ENCODE results near the gene TLK1.

The TLK1 gene

GRCh38 chr2:171160119-171160955, at the start of gene TLK1:
Gene TLK1 (minus strand): TSS chr2:171160893. CDS start chr2:171160428, 465 bp downstream.
- DNase-seq (ENCODE audit: low read depth): no peak

GRCh38 chr2:171210216-171210863, 49.6 kb upstream of the TLK1 start:
- DNase-seq (ENCODE audit: low read depth): no peak

- no peak for DNase-seq (ENCODE audit: low read depth)
Observed at GRCh38 chr2:171208657-171209056, 48.0 kb upstream of the TLK1 start.

GRCh38 chr2:171206422-171207115, 45.9 kb upstream of the TLK1 start:
- no peak for DNase-seq (ENCODE audit: low read depth)

- no peak for DNase-seq (ENCODE audit: low read depth)
Observed at GRCh38 chr2:171205551-171205950, 44.9 kb upstream of the TLK1 start.

- no peak for DNase-seq (ENCODE audit: low read depth)
Observed at GRCh38 chr2:171201767-171202166, 41.1 kb upstream of the TLK1 start.

- no peak for DNase-seq (ENCODE audit: low read depth)
Observed at GRCh38 chr2:171201271-171201670, 40.6 kb upstream of the TLK1 start.

DNA sequence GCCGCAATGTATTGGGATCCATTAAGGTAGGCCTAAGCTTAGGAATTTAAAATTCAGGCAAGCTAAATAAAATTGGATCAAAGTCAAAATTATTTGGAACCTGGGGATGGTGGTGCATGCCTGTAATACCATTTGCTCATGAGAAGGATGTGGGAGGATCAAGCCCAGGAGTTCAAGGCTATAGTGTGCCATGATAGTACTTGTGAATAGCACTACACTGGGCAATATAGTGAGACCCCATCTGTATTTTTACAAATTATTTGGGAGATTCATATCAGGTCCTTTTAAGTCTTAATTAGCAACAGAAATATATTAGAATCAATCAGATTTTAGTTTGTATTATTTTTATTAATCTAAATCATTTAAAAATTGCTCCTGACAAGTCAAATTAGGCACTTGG, 39.8 kb upstream of the TLK1 start:
- no peak for DNase-seq (ENCODE audit: low read depth)

DNA sequence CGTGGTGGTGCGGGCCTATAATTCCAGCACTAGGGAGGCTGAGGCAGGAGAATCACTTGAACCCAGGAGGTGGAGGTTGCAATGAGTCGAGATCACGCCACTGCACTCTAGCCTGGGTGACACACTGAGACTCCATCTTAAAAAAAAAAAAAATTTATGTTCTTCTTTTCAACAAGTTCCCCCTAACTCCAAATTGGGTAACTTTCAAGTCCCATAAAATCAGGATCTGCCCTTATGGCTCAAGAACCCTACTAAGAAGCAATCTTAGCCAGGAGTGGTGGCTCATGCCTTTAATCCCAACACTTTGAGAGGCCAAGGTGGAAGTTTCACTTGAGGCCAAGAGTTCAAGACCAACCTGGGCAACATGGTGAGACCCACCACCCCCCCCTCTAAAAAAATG, 30.3 kb upstream of the TLK1 start:
- DNase-seq (ENCODE audit: low read depth): no peak

- DNase-seq (ENCODE audit: low read depth): no peak
Observed at GRCh38 chr2:171187819-171188218, 27.1 kb upstream of the TLK1 start.

DNA sequence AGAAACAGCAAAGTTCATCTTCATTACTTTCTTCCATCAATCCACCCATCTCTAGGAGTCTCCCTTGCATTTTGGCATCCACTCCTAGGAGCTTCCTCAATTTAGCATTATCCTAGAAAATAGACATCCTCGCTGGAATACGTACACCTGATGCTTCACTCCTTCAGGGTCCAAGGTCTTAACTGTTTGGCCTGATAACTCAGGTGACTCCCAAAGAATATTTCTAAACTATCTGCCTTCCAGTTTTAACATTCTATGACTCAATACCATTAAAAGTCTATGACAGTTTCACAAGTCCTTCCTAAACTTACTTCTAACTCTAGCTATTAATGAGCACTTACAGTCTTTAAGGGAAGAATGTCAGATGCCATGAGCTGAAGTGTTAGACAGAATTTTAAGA, 26.5 kb upstream of the TLK1 start:
- DNase-seq (ENCODE audit: low read depth): no peak

GRCh38 chr2:171185941-171186340, 25.2 kb upstream of the TLK1 start:
- DNase-seq (ENCODE audit: low read depth): peak; percentile 13

DNA sequence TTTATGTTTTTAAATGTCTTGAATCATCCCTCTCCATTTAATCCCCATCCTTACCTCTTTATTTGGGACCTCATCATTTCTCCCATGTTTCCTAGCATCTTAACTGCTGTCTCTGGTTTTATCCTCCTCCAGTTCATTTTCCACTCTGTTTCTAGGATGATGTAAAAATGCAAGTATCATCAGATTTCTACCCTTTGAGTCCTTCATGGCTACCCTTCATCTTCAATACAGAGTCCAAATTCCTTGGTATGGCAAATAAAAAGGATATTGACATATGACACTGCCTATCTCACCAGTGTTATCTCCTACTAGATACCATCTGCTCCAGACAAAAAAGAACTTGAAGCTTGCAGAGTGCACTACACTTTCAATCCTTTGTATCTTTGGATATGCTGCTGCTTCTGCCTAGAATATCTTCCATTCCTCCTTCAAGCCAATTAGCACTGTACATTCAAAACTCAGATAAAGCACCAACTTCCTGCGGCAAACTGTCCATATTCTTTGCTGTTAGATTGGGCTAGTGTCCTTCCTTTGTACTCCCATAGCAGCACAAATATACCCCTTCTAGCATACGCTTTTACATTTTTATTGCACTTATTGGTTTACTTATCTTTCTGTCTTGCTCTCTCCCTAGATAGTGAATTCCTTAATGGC, 24.6 kb upstream of the TLK1 start:
- no peak for DNase-seq (ENCODE audit: low read depth)

GRCh38 chr2:171181064-171182049, 20.7 kb upstream of the TLK1 start:
- DNase-seq (ENCODE audit: low read depth): no peak

- no peak for DNase-seq (ENCODE audit: low read depth)
Observed at GRCh38 chr2:171180229-171180930, 19.7 kb upstream of the TLK1 start.

DNA sequence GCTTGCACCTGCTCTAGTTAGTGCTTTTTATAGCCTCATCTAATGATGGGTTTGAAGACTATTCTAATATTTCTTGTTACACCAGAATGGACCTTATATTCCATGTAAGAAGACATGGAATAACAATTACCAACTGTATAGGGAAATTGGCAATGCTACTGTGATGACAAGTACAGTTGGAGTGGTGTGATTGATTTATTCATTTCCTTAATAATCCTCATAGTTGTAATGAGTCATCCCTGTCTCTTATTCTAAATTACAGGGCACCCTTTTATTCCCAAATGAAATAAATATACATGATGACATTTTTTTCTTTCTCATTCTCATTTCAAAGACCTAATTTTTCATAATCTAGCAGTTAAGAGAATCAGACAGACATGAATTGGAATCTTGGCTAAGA, 18.3 kb upstream of the TLK1 start:
- no peak for DNase-seq (ENCODE audit: low read depth)

- no peak for DNase-seq (ENCODE audit: low read depth)
Observed at GRCh38 chr2:171176516-171176915, 15.8 kb upstream of the TLK1 start.

- DNase-seq (ENCODE audit: low read depth): no peak
Observed at GRCh38 chr2:171174075-171174474, 13.4 kb upstream of the TLK1 start.

- DNase-seq (ENCODE audit: low read depth): no peak
Observed at GRCh38 chr2:171173087-171173486, 12.4 kb upstream of the TLK1 start.

DNA sequence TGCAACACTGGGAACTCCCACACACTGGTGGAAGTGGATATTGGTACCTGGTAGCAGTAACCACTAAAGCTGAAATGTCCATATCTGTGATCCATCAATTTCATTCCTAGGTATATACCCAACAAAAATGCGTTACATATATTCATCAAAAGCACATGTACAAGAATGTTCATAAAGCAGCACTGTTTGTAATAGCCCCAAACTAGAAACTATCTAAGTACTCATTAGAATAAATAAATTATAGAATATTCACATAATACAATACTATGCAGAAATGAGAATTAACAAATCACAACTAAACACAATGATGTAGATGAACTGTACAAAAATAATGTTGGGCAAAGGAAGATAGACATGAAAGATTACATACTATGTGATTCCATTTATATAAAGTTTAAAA, 11.1 kb upstream of the TLK1 start:
- no peak for DNase-seq (ENCODE audit: low read depth)

DNA sequence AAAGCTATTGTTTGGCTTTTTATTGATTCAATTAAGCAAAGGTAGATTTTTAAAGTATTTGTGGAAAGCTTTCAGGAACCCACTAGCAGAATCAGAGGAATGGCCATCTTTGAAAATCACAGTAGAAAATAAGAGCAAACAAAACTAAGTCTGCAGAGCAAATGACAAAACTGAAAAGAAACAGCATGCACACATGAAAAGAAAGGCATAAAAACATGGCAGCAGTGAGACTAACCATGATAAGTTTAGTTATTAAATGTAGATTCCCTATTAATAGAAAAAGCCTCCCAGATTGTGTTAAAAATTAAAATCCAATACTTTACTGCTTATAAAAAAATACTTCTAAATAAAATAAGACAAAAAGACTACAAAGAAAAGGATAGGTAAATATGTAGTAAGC, 9.1 kb upstream of the TLK1 start:
- DNase-seq (ENCODE audit: low read depth): no peak

Measured in non-pigmented ciliary epithelial cell (primary cell).